Measurements from ENCODE around the gene ADH4.
"Not testable (repeated sequence)": the region's sequence is repeated elsewhere in the genome, so short reads cannot be mapped to it uniquely, and the experiment has no call there.

GRCh38 chr4:99099814-99100213 lies 44.3 kb downstream of the ADH4 start:
- TF ChIP-seq TAF1 (IDR thresholded peaks at IDR 0.05; ENCODE audit: borderline replicate concordance, low read depth, low read length); POLR2AphosphoS5 (IDR thresholded peaks at IDR 0.05; ENCODE audit: low read depth, low read length); POLR2A (IDR thresholded peaks at IDR 0.05; ENCODE audit: low read depth, low read length): not testable (repeated sequence)
